Ascending aorta (tissue), 2 donors: ENCODE measurements around the gene GYG1. TPM values are rescaled to one million over a fixed set of nuclear protein-coding genes. Genes with fewer than 3 reads are reported as not detected.
A peak's percentile ranks its signal among the peaks of the same experiment; 100 is the strongest.

ENCODE experiments used
- DNase-seq, 2 donors: peaks; one replicate each; pipeline ENCODE4 v3.0.0-alpha.2; 2019; ENCODE audit warnings: low spot score in 2 of 2
- H3K27ac ChIP-seq, 2 donors: fragments of 200-600 bp; sonication (generic); one replicate each; pipeline ENCODE4 v1.5.1; 2016 to 2017; ENCODE audit warnings: mild to moderate bottlenecking in 1 of 2
- H3K27me3 ChIP-seq: fragments of 200-600 bp; sonication (generic); one replicate; pipeline ENCODE4 v1.5.1; 2017
- H3K36me3 ChIP-seq, 2 donors: fragments of 200-600 bp; sonication (generic); one replicate each; pipeline ENCODE4 v1.5.1; 2016
- H3K4me1 ChIP-seq, 2 donors: fragments of 200-600 bp; sonication (generic); one replicate each; pipeline ENCODE4 v1.5.1; 2016 to 2017; ENCODE audit warnings: mild to moderate bottlenecking in 1 of 2
- H3K4me3 ChIP-seq, 2 donors: fragments of 200-600 bp; sonication (generic); one replicate each; pipeline ENCODE4 v1.5.1; 2016 to 2017; ENCODE audit warnings: mild to moderate bottlenecking in 1 of 2
- H3K9me3 ChIP-seq, 2 donors: fragments of 200-600 bp; sonication (generic); one replicate each; pipeline ENCODE4 v1.5.1; 2016
- CTCF ChIP-seq, 3 experiments: fragments of 200-600 bp in 2 of 3; fragments of 450-650 bp in 1 of 3; sonication (generic) in 2 of 3; IDR thresholded peaks; one replicate each; pipeline ENCODE4 v1.5.1; 2016 to 2019; ENCODE audit warnings: antibody characterized with exemption in 3 of 3, mild to moderate bottlenecking in 1 of 3, moderate library complexity in 1 of 3
- intact Hi-C: fragments of 100-400 bp; cut with DNase I; formaldehyde crosslinking; loops from one replicate; pipeline ENCODE4 v1.15.1; 2023
- total RNA-seq: library from RNA; depleted of rRNA; stranded (reverse); fragments of >200 nt; gene quantifications from one replicate; pipeline ENCODE4 v1.1.0, GENCODE V29; 2016

Gene GYG1
- total RNA-seq = 23.9 TPM

- peak in 2 of 3 experiments; percentile 22 to 47 for TF ChIP-seq CTCF (IDR thresholded peaks at IDR 0.05)
- peak within 1 kb of the TSS; percentile 69 to 94 for H3K4me3 ChIP-seq
- intact Hi-C loops = loop anchor here (1.0 to 2.0 kb wide), 2 partner anchors 23 to 35 kb away; no protein-coding TSS in a partner anchor
- H3K9me3 ChIP-seq = no peaks in the 10 kb centered on the region
- DNase-seq = peak in 1 of 2 donors; percentile 93
- no peaks in the 10 kb centered on the region for H3K27me3 ChIP-seq
- peak within 1 kb of the TSS; percentile 91 to 100 for H3K27ac ChIP-seq
- H3K4me1 ChIP-seq = peaks cover 5 to 16% of the 10 kb centered on the region in 2 donors
- H3K36me3 ChIP-seq = peaks cover 16 to 22% of the 10 kb centered on the region in 2 donors
Measured at GRCh38 chr3:148991219-148992026, at the start of gene GYG1. Gene GYG1, plus strand, starts transcription at chr3:148991540. Its CDS starts 101 bp downstream, at chr3:148991641.

- no peak for DNase-seq
- no peaks in the 10 kb centered on the region for H3K36me3 ChIP-seq
- no peaks in the 10 kb centered on the region for H3K27me3 ChIP-seq
- H3K27ac ChIP-seq = no peak overlapping the region
- H3K4me3 ChIP-seq = no peak overlapping the region
- intact Hi-C loops = loop anchor here (10.0 kb wide), 1 partner anchor 229 kb away; no protein-coding TSS in a partner anchor
- no peaks in the 10 kb centered on the region for H3K4me1 ChIP-seq
- H3K9me3 ChIP-seq = no peaks in the 10 kb centered on the region
- peak; percentile 9 to 56 (median 44) for TF ChIP-seq CTCF (IDR thresholded peaks at IDR 0.05)
Measured at GRCh38 chr3:148943506-148944205, 47.7 kb upstream of the GYG1 start.

GRCh38 chr3:148945116-148945515, 46.2 kb upstream of the GYG1 start:
- TF ChIP-seq CTCF (IDR thresholded peaks at IDR 0.05) = no peak
- Histone ChIP-seq H3K36me3 (no peaks in the 10 kb centered on the region), H3K4me1 (no peaks in the 10 kb centered on the region), H3K27me3 (no peaks in the 10 kb centered on the region), H3K9me3 (no peaks in the 10 kb centered on the region), H3K27ac (no peak overlapping the region), H3K4me3 (no peak overlapping the region)
- no peak for DNase-seq
- intact Hi-C loops = loop anchor here (5.0 to 10.0 kb wide), 2 partner anchors 230 to 563 kb away; no protein-coding TSS in a partner anchor

- H3K27ac ChIP-seq = no peak overlapping the region
Measured at GRCh38 chr3:148948913-148949657, 42.3 kb upstream of the GYG1 start.

More at GRCh38 chr3:148948913-148949657, 42.3 kb upstream of the GYG1 start:
- TF ChIP-seq CTCF (IDR thresholded peaks at IDR 0.05) = no peak
- intact Hi-C loops = loop anchor here (5.0 to 10.0 kb wide), 2 partner anchors 234 to 567 kb away; no protein-coding TSS in a partner anchor
- no peak for DNase-seq
- no peaks in the 10 kb centered on the region for H3K9me3 ChIP-seq
- H3K4me3 ChIP-seq = no peak overlapping the region
- H3K36me3 ChIP-seq = no peaks in the 10 kb centered on the region
- H3K27me3 ChIP-seq = no peaks in the 10 kb centered on the region
- H3K4me1 ChIP-seq = no peaks in the 10 kb centered on the region
